SJCRH30 (cell line): ENCODE results near the gene SCP2. TPM values are rescaled to one million over a fixed set of nuclear protein-coding genes. Genes with fewer than 3 reads are reported as not detected.

Source experiments
- DNase-seq, 2 experiments: peaks; one replicate each; pipeline ENCODE4 v3.0.0-alpha.2; 2015 to 2020
- H3K27ac ChIP-seq: fragments of 250-450 bp; sonication (Bioruptor Pico); 2 replicates; pipeline ENCODE4 v1.5.1; 2020; ENCODE audit warnings: mild to moderate bottlenecking, moderate library complexity
- H3K27me3 ChIP-seq: fragments of 250-450 bp; sonication (Bioruptor Pico); 2 replicates; pipeline ENCODE4 v1.5.1; 2020; ENCODE audit warnings: mild to moderate bottlenecking, moderate library complexity
- H3K36me3 ChIP-seq: fragments of 250-450 bp; sonication (Bioruptor Pico); 2 replicates; pipeline ENCODE4 v1.5.1; 2020; ENCODE audit warnings: mild to moderate bottlenecking, moderate library complexity
- H3K4me1 ChIP-seq: fragments of 250-450 bp; sonication (Bioruptor Pico); 2 replicates; pipeline ENCODE4 v1.5.1; 2020; ENCODE audit warnings: mild to moderate bottlenecking, moderate library complexity
- H3K4me3 ChIP-seq: fragments of 250-450 bp; sonication (Bioruptor Pico); 2 replicates; pipeline ENCODE4 v1.5.1; 2020; ENCODE audit warnings: mild to moderate bottlenecking, moderate library complexity
- H3K9me3 ChIP-seq: fragments of 250-450 bp; sonication (Bioruptor Pico); replicated peaks from 2 replicates; pipeline ENCODE4 v1.5.1; 2020; ENCODE audit warnings: mild to moderate bottlenecking, moderate library complexity
- total RNA-seq: library from RNA; depleted of rRNA; stranded (reverse); fragments of >200 nt; shearing (Covaris generic); gene quantifications from 2 replicates; pipeline ENCODE4 v1.2.3, GENCODE V29; 2014; rRNA removed

The SCP2 gene, protein sequence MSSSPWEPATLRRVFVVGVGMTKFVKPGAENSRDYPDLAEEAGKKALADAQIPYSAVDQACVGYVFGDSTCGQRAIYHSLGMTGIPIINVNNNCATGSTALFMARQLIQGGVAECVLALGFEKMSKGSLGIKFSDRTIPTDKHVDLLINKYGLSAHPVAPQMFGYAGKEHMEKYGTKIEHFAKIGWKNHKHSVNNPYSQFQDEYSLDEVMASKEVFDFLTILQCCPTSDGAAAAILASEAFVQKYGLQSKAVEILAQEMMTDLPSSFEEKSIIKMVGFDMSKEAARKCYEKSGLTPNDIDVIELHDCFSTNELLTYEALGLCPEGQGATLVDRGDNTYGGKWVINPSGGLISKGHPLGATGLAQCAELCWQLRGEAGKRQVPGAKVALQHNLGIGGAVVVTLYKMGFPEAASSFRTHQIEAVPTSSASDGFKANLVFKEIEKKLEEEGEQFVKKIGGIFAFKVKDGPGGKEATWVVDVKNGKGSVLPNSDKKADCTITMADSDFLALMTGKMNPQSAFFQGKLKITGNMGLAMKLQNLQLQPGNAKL
- total RNA-seq, result 107 and 118 TPM in 2 replicates

DNA sequence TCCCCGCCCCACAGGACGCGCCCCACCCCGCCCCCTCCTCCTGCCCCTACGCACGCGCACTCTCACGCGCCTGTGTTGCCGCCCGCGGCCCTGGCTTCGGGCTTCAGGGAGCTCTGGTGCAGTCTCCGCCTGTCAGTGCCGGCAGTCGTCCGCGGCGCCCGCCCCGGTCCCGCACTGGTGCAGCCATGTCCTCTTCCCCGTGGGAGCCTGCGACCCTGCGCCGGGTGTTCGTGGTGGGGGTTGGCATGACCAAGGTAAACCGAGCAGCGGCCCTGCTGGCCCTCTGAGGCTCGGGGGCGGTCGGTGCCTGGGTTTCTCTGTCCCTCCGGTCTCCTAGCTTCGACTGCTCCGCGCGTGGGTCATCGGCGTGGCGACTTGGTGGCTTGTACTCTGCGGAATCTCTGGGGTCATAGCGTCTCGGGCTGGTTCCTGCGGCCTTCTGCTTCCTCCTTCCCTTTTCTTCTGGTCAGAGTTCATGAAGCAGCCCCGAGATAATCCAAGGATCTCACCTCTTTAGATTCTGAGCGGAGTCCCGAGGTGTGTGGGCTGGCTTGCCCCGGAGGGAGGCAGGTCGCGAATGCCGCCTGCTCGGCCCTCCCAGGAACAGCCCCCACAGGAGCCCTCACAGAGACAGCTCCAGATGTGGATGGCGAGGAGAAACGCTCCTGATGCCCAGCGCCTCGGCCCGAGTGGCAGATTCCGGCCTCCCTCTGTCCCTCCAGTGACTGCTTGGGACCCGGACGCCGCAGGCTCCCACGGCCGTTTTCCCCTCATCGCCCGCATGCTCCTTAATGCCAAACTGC lies at the start of gene SCP2:
Gene SCP2 (plus strand): TSS at position 65 of the 803 bp plus-strand sequence. CDS start 121 bp downstream, at position 186.
- Histone ChIP-seq H3K9me3 (no peaks in the 10 kb centered on the region), H3K27ac (peak within 1 kb of the TSS; percentile 11; the same call in 1 of the 2 replicates), H3K4me3 (peak within 1 kb of the TSS; percentile 84), H3K27me3 (no peaks in the 10 kb centered on the region), H3K4me1 (no peaks in the 10 kb centered on the region), H3K36me3 (no peaks in the 10 kb centered on the region)
- peak; percentile 86 to 90 for DNase-seq

DNA sequence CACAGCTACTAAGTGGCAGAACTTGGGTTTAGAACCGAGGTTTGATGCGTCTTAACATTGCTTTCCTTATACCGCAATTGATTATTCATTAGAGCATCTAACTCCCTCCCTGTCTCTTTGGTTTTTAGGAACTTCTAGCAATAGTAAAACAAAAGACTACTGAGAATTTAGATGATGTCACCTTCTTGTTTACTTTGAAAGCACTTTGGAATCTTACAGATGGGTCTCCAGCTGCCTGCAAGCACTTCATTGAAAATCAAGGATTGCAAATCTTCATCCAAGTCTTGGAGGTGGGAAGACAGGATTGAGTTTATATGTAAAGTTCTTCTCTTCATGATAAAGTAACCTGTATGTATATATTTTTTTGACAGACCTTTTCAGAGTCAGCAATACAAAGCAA lies 49.5 kb upstream of the SCP2 start:
- Histone ChIP-seq H3K9me3 (no peaks in the 10 kb centered on the region), H3K4me3 (no peak overlapping the region), H3K27ac (no peak overlapping the region), H3K36me3 (no peaks in the 10 kb centered on the region), H3K27me3 (no peaks in the 10 kb centered on the region), H3K4me1 (peaks cover 5% of the 10 kb centered on the region; the same call in 1 of the 2 replicates)
- no peak for DNase-seq

DNA sequence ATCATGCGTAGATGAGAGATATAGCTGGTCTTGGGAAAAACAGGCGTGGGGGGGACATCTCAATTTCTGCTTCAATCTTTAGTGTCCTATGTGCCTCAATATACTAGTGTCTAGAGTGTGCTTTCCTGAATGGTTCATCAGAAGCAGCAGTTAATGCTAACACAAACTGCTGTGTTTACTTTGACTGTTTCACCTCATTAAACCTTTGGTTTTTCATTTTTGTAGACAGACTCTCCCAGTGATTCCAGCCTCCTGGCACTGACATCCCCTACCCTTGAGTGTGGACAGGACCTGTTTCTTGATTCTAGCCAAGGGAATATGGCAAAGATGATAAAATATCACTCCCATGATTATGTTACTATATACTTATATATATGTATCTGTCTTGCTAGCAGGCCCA lies 46.9 kb upstream of the SCP2 start:
- Histone ChIP-seq H3K4me1 (peaks cover 5% of the 10 kb centered on the region; the same call in 1 of the 2 replicates), H3K27me3 (no peaks in the 10 kb centered on the region), H3K36me3 (no peaks in the 10 kb centered on the region), H3K4me3 (no peak overlapping the region), H3K9me3 (0 out of 2 replicates have a peak, but pooled peaks cover 2% of the 10 kb centered on the region), H3K27ac (no peak overlapping the region)
- DNase-seq, result no peak

DNA sequence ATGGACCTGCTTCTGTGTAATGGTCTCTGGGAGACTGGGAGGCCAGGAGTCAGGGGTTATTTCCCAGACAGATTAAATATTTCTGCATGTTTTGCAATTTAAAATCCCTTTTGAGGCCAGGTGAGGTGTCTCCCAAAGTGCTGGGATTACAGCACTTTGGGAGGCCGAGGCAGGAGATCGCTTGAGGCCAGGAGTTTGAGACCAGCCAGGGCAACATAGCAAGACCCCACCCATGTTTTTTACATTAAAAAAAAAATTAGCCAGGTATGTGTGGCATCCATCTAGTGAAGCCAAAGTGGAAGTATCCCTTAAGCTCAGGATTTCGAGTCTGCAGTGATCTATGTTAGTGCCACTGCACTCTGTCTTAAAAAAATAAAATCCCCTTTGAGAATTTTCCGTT lies 39.6 kb upstream of the SCP2 start:
- 0 out of 2 replicates have a peak, but pooled peaks cover 2% of the 10 kb centered on the region for H3K9me3 ChIP-seq
- H3K4me1 ChIP-seq, result no peaks in the 10 kb centered on the region
- H3K27ac ChIP-seq, result no peak overlapping the region
- DNase-seq, result no peak
- no peaks in the 10 kb centered on the region for H3K36me3 ChIP-seq
- no peak overlapping the region for H3K4me3 ChIP-seq
- H3K27me3 ChIP-seq, result no peaks in the 10 kb centered on the region

DNA sequence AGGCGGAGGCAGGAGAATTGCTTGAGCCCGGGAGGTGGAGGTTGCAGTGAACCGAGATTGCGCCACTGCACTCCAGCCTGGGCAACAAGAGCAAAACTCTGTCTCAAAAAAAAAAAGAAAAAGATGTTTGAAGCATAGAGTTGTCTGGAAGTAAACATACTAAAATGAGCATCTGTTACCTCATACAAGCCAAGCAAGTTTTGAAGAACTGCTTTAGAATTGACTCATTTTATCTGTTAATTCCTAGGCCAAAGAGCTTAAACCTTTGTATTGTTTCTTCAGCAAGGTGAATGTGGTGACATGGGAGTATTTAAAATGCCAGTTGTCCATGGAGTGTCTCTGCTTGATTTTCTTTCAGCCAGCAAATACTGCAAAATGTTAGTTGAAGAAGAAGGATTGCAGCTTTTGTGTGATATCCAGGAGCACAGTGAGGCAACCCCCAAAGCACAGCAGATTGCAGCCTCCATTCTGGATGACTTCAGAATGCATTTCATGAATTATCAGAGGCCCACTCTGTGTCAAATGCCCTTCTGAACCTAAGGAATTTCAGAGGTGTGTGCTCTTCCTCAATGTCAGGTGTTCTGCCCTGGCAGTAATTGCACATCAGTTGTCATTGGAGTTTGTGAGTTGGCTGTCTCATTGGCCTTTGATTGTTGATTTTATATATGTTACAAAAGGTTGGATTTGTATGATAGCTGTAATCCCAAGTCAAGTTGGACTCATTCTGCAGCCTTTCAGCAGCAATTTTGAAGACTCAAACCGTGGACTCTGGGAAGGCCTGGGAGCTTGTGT lies 34.5 kb upstream of the SCP2 start:
- H3K27ac ChIP-seq, result no peak overlapping the region
- H3K27me3 ChIP-seq, result no peaks in the 10 kb centered on the region
- H3K4me1 ChIP-seq, result peaks cover 8% of the 10 kb centered on the region
- no peaks in the 10 kb centered on the region for H3K36me3 ChIP-seq
- no peak overlapping the region for H3K4me3 ChIP-seq
- no peak for DNase-seq
- no peaks in the 10 kb centered on the region for H3K9me3 ChIP-seq

DNA sequence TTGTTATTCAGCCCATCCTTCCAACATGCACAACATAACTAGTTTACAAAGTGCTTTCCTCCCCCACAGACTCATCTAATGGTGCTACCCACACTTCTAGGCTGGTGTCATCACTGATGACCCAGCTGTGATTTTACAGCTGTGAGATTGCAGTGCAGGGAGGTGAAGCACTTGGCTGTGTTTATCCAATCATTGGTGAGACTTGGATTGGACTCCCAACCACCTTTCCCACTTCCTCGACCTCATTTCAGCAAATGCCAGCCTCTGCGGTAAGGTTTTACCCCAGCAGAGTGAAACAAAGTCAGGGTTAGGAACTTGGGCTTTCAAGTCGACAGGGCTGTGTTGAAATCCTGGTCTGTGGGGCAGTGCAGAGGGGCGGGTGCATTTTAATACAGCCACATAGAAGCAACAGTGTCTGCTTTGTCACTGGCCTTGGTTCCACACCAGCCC lies 27.6 kb upstream of the SCP2 start:
- Histone ChIP-seq H3K9me3 (no peaks in the 10 kb centered on the region), H3K4me3 (peak overlapping the region; percentile 35), H3K27me3 (no peaks in the 10 kb centered on the region), H3K36me3 (no peaks in the 10 kb centered on the region), H3K27ac (peak overlapping the region; percentile 13; the same call in 1 of the 2 replicates), H3K4me1 (peaks cover 6% of the 10 kb centered on the region; the same call in 1 of the 2 replicates)
- peak; percentile 28 to 59 for DNase-seq

DNA sequence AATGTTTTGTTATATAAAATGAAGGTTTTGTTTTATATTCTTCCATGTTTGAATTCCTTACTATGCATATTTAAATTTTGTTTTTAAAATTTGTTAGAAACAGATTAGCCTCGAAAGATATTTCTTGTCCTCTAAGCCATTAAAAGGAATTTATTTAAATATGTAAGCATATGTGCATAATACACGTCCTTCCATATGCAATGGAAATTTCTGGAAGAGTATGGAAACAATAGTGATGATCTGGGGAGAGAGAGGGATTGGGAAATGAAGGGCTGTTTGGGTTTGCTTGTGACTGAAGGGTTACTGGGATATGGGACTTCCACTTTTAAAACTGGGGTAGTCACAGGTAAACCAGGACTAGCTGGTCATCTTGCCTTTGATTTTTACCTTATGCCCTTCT lies 26.7 kb upstream of the SCP2 start:
- peak overlapping the region; percentile 13; the same call in 1 of the 2 replicates for H3K27ac ChIP-seq
- 0 out of 2 replicates have a peak, but pooled peaks cover 4% of the 10 kb centered on the region for H3K4me1 ChIP-seq
- H3K4me3 ChIP-seq, result peak overlapping the region; percentile 35
- no peak for DNase-seq
- no peaks in the 10 kb centered on the region for H3K36me3 ChIP-seq
- no peaks in the 10 kb centered on the region for H3K27me3 ChIP-seq
- H3K9me3 ChIP-seq, result no peaks in the 10 kb centered on the region

DNA sequence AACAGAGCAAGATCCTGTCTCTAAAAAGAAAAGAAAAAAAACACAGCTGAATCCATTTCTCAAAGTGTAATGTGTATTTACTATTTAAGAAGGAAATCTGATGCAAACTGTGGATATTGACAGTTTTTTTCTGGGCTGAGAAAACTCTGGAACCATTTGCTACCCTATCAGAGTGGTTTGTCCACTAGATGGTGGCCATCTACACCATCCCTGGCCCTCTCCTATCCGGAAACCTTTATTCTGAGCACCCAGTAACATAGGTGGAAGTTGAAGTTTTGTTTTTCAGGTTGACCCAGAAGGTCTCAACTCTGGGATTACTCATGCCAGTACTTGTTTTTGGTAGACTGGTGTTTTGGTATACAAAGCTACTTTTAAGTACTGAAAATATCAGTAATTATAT lies 25.7 kb upstream of the SCP2 start:
- Histone ChIP-seq H3K36me3 (no peaks in the 10 kb centered on the region), H3K4me3 (no peak overlapping the region), H3K9me3 (no peaks in the 10 kb centered on the region), H3K4me1 (0 out of 2 replicates have a peak, but pooled peaks cover 4% of the 10 kb centered on the region), H3K27me3 (no peaks in the 10 kb centered on the region), H3K27ac (no peak overlapping the region)
- DNase-seq, result no peak

DNA sequence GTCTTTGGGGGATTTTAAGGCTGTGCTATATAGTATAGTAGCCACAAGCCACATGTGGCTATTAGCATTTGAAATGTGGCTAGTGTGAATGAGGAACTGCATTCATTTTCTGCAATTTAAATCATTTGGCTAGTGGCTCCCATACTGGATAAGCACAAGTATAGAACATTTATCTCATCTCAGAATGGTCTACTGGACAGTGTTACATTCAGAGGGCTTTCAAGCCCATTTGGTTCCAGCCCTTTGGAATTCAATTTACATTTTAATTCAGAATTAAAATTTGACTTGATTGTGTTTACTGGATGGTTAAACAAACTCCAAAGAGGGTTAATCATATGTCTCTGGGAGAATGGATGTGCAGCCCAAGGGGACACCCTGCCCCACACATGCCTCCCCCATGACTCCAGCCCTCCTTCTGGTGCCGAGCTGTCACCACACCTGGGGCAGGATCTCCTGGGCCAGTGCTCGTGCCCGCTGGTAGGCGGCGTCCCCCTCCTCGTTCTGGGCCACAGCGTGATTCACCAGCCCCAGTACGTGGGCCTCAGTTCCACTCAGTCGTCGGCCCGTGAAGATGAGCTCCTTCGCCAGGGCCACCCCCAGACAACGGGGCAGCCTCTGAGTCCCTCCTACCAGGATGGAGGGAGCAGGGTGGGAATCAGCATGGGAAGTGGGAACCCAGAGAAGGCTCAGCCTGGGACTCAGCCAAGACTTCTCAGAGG lies 22.7 kb upstream of the SCP2 start:
- H3K4me1 ChIP-seq, result 0 out of 2 replicates have a peak, but pooled peaks cover 3% of the 10 kb centered on the region
- no peak overlapping the region for H3K4me3 ChIP-seq
- H3K9me3 ChIP-seq, result no peaks in the 10 kb centered on the region
- no peaks in the 10 kb centered on the region for H3K27me3 ChIP-seq
- H3K36me3 ChIP-seq, result no peaks in the 10 kb centered on the region
- H3K27ac ChIP-seq, result no peak overlapping the region
- no peak for DNase-seq

DNA sequence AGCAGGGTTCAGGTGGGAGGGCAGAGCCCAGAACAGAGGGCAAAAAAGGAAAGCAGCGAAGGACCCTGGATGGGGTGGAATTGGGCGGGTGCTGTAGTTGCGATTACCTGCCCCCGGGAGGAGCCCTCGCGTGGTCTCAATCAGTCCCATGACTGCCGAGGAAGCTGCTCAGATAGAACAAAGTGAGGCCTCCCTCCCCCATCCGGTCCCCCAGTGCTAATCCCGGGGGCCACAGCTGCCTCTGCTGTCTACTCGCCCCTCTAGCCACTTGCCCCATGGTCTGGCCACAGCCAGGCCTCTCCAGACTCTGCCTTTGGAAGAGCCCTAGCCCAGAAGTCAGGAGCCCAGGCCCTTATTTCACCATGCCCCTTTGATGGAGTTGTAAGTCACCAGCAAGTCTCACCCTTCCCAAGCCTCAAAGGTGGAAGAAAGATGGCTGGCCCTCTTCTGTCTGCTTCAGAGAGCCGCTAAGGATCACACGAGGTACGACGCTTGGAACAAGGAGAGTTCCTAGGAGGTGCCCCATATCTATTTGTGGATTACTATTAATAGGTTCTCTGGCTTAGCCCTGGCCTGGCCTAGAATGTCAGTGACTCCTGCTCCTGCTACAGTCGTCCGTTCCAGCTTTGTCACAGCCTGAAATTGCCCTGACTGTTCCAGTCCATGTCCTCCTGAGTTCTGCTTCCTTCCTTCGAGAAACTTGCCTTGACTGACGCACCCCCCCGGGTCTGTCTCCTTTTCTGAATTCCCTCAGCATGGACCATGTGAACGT lies 22.0 kb upstream of the SCP2 start:
- H3K4me1 ChIP-seq, result no peaks in the 10 kb centered on the region
- no peak overlapping the region for H3K4me3 ChIP-seq
- no peaks in the 10 kb centered on the region for H3K9me3 ChIP-seq
- no peaks in the 10 kb centered on the region for H3K36me3 ChIP-seq
- H3K27ac ChIP-seq, result no peak overlapping the region
- peak; percentile 74 to 82 for DNase-seq
- no peaks in the 10 kb centered on the region for H3K27me3 ChIP-seq

DNA sequence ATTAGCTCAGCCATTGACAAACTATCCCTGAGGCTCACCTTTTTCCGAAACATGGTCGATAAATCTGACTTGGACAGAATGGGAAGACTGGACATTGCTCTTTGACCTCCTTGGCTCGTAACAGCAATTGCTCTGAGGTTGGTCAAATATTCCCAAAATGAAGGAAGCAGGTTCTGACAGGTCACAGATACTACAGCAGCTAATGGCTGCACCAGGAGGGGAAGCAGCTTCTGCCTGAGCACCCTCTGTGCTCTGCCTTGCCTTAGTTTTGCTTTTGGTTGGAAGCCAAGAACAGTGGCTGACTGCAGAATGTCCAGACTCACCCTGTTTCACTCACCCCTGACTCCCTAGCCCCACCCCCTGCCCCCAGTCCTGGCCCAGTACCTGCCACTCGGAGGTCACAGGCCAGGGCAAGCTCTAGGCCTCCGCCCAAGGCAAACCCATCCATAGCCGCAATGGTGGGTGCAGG lies 20.9 kb upstream of the SCP2 start:
- no peak for DNase-seq
- Histone ChIP-seq H3K36me3 (no peaks in the 10 kb centered on the region), H3K4me3 (no peak overlapping the region), H3K27ac (no peak overlapping the region), H3K4me1 (no peaks in the 10 kb centered on the region), H3K9me3 (no peaks in the 10 kb centered on the region), H3K27me3 (no peaks in the 10 kb centered on the region)

DNA sequence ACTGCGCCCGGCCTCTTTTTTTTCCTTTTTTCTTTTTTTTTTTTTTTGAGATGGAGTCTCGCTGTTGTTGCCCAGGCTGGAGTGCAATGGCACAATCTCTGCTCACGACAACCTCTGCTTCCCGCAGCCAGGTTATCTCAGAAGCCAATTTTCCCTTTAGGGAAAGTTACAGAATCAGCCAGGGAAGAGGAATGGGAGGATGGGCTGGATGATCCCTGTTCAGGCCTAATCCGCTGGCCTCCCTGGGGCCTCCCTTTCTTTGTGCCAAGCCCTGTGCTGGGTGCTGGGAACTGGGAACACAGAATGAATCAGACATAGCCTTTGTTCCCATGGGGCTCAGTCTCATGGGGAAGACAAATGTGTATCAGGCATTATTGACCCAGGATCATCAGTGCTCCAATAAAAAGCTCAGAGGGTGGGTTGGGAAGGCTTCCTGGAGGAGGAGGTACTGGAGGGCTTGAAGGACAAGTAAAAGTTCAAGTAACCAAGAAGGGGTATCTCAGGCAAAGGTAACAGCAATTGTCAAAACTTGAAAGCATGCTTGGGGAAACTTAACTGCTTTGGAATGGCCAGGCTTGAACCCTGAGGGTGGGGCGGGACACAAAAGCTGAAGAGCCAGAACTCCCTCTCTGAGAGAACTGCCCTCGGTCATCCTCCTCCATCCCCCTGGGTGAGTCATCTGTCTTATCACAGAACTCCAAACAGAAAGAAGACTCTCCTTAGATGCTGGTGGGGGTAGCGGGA lies 19.8 kb upstream of the SCP2 start:
- Histone ChIP-seq H3K27ac (no peak overlapping the region), H3K36me3 (no peaks in the 10 kb centered on the region), H3K4me3 (no peak overlapping the region), H3K9me3 (no peaks in the 10 kb centered on the region), H3K4me1 (no peaks in the 10 kb centered on the region), H3K27me3 (no peaks in the 10 kb centered on the region)
- no peak for DNase-seq
